Activated naive CD8-positive, alpha-beta T cell treated with anti-CD3 and anti-CD28 coated beads for 36 hours (primary cell): ENCODE data around the gene CHST2. TPM values are rescaled to one million over a fixed set of nuclear protein-coding genes. Genes with fewer than 3 reads are reported as not detected.

Experiments used
- DNase-seq: peaks from one replicate; pipeline ENCODE4 v3.0.0; 2021
- H3K27ac Mint-ChIP-seq: one replicate; pipeline ENCODE4 v1.8.0; 2022; ENCODE audit warnings: mild to moderate bottlenecking, moderate library complexity, mixed read lengths
- H3K27me3 Mint-ChIP-seq: one replicate; pipeline ENCODE4 v1.8.0; 2022; ENCODE audit warnings: mild to moderate bottlenecking, mixed read lengths
- H3K36me3 Mint-ChIP-seq: one replicate; pipeline ENCODE4 v1.8.0; 2021; ENCODE audit warnings: mild to moderate bottlenecking, mixed read lengths
- H3K4me1 Mint-ChIP-seq: one replicate; pipeline ENCODE4 v1.8.0; 2021; ENCODE audit warnings: mixed read lengths
- H3K4me3 Mint-ChIP-seq: one replicate; pipeline ENCODE4 v1.8.0; 2022; ENCODE audit warnings: mild to moderate bottlenecking, moderate library complexity, mixed read lengths
- H3K9me3 Mint-ChIP-seq: one replicate; pipeline ENCODE4 v1.8.0; 2022; ENCODE audit warnings: mixed read lengths
- total RNA-seq, 2 experiments: library from RNA; stranded (reverse); gene quantifications; one replicate each; pipeline ENCODE4 v1.2.3, GENCODE V29; 2021

The CHST2 gene
- total RNA-seq, 2 experiments from 2014 or later = 12.0 to 13.2 TPM

GRCh38 chr3:143120716-143121240 lies 1.2 kb downstream of the CHST2 start:
- Mint-ChIP-seq H3K4me3 (peak overlapping the region; percentile 70), H3K36me3 (peaks cover 10% of the 10 kb centered on the region), H3K9me3 (no peaks in the 10 kb centered on the region), H3K4me1 (peaks cover 41% of the 10 kb centered on the region), H3K27ac (no peak overlapping the region), H3K27me3 (no peaks in the 10 kb centered on the region)
- DNase-seq = peak; percentile 61

DNA sequence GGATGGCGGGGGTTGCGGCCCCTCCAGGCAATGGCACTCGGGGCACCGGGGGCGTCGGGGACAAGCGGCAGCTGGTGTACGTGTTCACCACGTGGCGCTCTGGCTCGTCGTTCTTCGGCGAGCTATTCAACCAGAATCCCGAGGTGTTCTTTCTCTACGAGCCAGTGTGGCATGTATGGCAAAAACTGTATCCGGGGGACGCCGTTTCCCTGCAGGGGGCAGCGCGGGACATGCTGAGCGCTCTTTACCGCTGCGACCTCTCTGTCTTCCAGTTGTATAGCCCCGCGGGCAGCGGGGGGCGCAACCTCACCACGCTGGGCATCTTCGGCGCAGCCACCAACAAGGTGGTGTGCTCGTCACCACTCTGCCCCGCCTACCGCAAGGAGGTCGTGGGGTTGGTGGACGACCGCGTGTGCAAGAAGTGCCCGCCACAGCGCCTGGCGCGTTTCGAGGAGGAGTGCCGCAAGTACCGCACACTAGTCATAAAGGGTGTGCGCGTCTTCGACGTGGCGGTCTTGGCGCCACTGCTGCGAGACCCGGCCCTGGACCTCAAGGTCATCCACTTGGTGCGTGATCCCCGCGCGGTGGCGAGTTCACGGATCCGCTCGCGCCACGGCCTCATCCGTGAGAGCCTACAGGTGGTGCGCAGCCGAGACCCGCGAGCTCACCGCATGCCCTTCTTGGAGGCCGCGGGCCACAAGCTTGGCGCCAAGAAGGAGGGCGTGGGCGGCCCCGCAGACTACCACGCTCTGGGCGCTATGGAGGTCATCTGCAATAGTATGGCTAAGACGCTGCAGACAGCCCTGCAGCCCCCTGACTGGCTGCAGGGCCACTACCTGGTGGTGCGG lies 1.9 kb downstream of the CHST2 start:
- DNase-seq = peak; percentile 84
- H3K4me1 Mint-ChIP-seq = peaks cover 46% of the 10 kb centered on the region
- peaks cover 11% of the 10 kb centered on the region for H3K36me3 Mint-ChIP-seq
- H3K9me3 Mint-ChIP-seq = no peaks in the 10 kb centered on the region
- H3K27ac Mint-ChIP-seq = peak overlapping the region; percentile 77
- no peaks in the 10 kb centered on the region for H3K27me3 Mint-ChIP-seq
- peak overlapping the region; percentile 72 for H3K4me3 Mint-ChIP-seq

GRCh38 chr3:143122089-143122430 lies 2.5 kb downstream of the CHST2 start:
- no peak for DNase-seq
- Mint-ChIP-seq H3K4me3 (peak overlapping the region; percentile 72), H3K27me3 (no peaks in the 10 kb centered on the region), H3K9me3 (no peaks in the 10 kb centered on the region), H3K4me1 (peaks cover 46% of the 10 kb centered on the region), H3K27ac (peak overlapping the region; percentile 77), H3K36me3 (peaks cover 11% of the 10 kb centered on the region)

- Mint-ChIP-seq H3K4me1 (peaks cover 48% of the 10 kb centered on the region), H3K27me3 (no peaks in the 10 kb centered on the region), H3K4me3 (peak overlapping the region; percentile 72), H3K36me3 (peaks cover 14% of the 10 kb centered on the region), H3K9me3 (no peaks in the 10 kb centered on the region), H3K27ac (peak overlapping the region; percentile 89)
- no peak for DNase-seq
Measured at GRCh38 chr3:143122608-143123352, 3.2 kb downstream of the CHST2 start.

DNA sequence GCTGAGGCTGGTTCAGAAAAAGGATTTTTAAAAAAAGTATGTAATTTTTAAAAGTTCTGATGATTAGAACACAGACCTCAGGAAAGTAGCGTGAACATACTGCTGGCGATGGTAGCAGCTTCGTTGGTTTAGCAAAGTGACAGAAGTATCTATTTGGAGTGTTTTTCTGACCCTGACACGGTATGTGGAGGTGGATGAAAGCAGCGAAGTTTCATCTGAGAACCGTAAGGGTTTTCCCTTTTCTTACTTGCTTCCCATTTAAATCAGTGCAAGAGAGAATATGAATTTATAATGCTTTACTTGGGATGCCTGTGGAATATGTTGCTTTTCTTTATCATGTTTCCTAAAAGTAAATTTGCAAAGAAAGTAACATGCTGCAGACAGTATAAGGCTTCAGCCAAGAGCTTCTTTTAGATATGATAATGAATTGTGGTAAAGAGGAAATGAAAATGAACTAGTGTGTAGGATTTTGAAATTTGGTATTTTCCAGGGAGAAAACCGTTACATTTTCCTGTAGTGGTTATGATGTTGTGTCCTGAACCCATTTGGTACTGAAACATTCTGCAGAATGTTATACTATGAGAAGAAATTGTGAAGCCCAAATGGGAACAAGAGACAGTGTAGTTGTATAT lies 3.9 kb downstream of the CHST2 start:
- H3K27ac Mint-ChIP-seq = peak overlapping the region; percentile 89
- no peaks in the 10 kb centered on the region for H3K9me3 Mint-ChIP-seq
- H3K4me1 Mint-ChIP-seq = peaks cover 52% of the 10 kb centered on the region
- peaks cover 15% of the 10 kb centered on the region for H3K36me3 Mint-ChIP-seq
- DNase-seq = no peak
- H3K27me3 Mint-ChIP-seq = no peaks in the 10 kb centered on the region
- H3K4me3 Mint-ChIP-seq = peak overlapping the region; percentile 72

GRCh38 chr3:143124601-143125520 lies 5.3 kb downstream of the CHST2 start:
- peak overlapping the region; percentile 71 for H3K4me3 Mint-ChIP-seq

GRCh38 chr3:143127801-143128200 lies 8.2 kb downstream of the CHST2 start:
- no peak overlapping the region for H3K4me3 Mint-ChIP-seq

More at GRCh38 chr3:143124601-143125520, 5.3 kb downstream of the CHST2 start:
- DNase-seq = no peak
- peaks cover 16% of the 10 kb centered on the region for H3K36me3 Mint-ChIP-seq
- peak overlapping the region; percentile 74 for H3K27ac Mint-ChIP-seq
- peaks cover 1% of the 10 kb centered on the region for H3K9me3 Mint-ChIP-seq
- H3K27me3 Mint-ChIP-seq = no peaks in the 10 kb centered on the region
- peaks cover 55% of the 10 kb centered on the region for H3K4me1 Mint-ChIP-seq

DNA sequence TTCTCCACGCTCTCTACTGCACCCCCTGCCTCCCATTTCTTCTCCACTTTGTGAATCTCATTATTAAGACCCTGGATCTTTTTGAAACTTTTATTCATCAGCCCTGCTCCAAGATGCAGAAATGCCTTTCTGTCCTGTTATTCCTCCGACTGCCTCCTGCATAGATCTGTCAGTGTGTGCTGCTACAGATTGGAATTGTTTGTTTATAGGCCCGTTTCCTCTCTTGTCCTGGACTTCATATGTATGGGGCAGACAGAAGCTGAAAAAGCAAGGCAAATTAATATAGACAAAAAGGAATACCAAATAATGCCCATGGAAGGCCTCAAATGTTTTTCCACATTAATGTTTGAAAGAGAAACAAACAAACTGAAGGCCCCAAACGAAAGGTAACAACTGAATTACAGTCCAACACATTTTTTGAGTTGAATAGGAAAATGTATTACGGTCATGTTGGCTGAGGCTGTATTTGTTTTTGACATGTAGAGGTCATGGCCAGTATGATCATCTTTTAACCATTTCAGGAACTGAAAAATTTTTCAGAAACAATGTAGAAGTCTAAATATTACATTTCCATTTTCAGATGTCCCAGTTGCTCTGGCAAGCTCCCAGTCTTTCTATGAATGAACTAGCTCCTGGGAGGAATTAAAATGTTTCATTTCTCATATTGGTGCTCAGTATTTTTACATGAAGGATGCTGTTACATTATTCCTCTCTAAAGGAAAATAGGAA lies 8.8 kb downstream of the CHST2 start:
- Mint-ChIP-seq H3K4me1 (peaks cover 53% of the 10 kb centered on the region), H3K27me3 (no peaks in the 10 kb centered on the region), H3K27ac (no peak overlapping the region), H3K4me3 (no peak overlapping the region), H3K36me3 (peaks cover 12% of the 10 kb centered on the region), H3K9me3 (peaks cover 1% of the 10 kb centered on the region)
- DNase-seq = no peak

More at GRCh38 chr3:143127801-143128200, 8.2 kb downstream of the CHST2 start:
- Mint-ChIP-seq H3K27me3 (no peaks in the 10 kb centered on the region), H3K9me3 (peaks cover 1% of the 10 kb centered on the region), H3K27ac (no peak overlapping the region), H3K4me1 (peaks cover 56% of the 10 kb centered on the region), H3K36me3 (peaks cover 12% of the 10 kb centered on the region)
- DNase-seq = no peak

- DNase-seq = no peak
- Mint-ChIP-seq H3K36me3 (peaks cover 7% of the 10 kb centered on the region), H3K27ac (no peak overlapping the region), H3K27me3 (no peaks in the 10 kb centered on the region), H3K4me3 (no peak overlapping the region), H3K9me3 (peaks cover 1% of the 10 kb centered on the region), H3K4me1 (peaks cover 44% of the 10 kb centered on the region)
Measured at GRCh38 chr3:143132246-143132980, 12.8 kb downstream of the CHST2 start.

DNA sequence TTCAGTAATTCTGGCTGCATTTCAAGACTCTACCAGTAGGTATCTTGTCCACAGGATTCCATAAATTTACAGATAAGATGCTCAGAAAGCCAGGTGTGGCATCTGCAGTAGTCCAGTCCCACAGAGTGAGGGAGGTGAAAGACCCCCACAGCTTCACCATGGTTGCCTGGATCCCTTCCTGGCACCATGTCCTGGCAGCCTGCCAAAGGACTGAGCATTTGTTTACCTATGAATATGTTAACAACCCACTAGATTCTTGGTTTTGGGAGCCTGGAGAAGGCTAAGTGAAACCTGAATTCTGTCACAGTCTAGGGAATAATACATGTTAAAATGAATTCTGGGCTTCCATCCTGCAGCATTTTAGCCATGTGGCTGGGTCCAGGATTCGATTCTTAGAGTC lies 14.9 kb downstream of the CHST2 start:
- H3K4me3 Mint-ChIP-seq = no peak overlapping the region
- H3K4me1 Mint-ChIP-seq = peaks cover 39% of the 10 kb centered on the region
- H3K9me3 Mint-ChIP-seq = peaks cover 1% of the 10 kb centered on the region
- no peaks in the 10 kb centered on the region for H3K27me3 Mint-ChIP-seq
- DNase-seq = no peak
- peaks cover 2% of the 10 kb centered on the region for H3K36me3 Mint-ChIP-seq
- no peak overlapping the region for H3K27ac Mint-ChIP-seq

GRCh38 chr3:143135150-143135549 lies 15.6 kb downstream of the CHST2 start:
- H3K4me1 Mint-ChIP-seq = peaks cover 36% of the 10 kb centered on the region
- peaks cover 1% of the 10 kb centered on the region for H3K36me3 Mint-ChIP-seq
- H3K4me3 Mint-ChIP-seq = no peak overlapping the region
- no peaks in the 10 kb centered on the region for H3K27me3 Mint-ChIP-seq
- no peak overlapping the region for H3K27ac Mint-ChIP-seq
- DNase-seq = no peak
- H3K9me3 Mint-ChIP-seq = no peaks in the 10 kb centered on the region

GRCh38 chr3:143137435-143138036 lies 18.0 kb downstream of the CHST2 start:
- H3K4me3 Mint-ChIP-seq = no peak overlapping the region
- no peak overlapping the region for H3K27ac Mint-ChIP-seq
- no peak for DNase-seq
- H3K9me3 Mint-ChIP-seq = no peaks in the 10 kb centered on the region
- H3K4me1 Mint-ChIP-seq = peaks cover 29% of the 10 kb centered on the region
- peaks cover 3% of the 10 kb centered on the region for H3K27me3 Mint-ChIP-seq
- no peaks in the 10 kb centered on the region for H3K36me3 Mint-ChIP-seq

DNA sequence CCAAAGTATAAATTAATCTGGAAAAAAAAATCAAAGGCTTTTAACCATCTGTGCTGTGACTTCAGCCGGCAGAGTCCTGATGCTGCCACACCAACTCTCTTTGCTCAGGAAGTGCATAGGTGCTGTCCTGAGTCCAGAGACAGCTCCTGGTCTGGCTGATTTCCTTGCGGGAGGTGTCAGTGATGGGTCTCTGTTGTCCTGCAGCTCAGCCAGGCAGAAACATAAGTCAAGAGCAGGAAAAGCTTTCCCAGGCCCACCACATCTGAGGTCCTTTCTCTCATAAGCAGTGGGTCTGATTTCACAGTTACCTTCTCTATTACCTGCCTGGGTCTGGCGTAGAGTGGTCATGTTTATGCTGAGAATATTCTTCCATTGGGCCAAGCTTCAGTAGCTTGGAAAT lies 19.4 kb downstream of the CHST2 start:
- no peak overlapping the region for H3K27ac Mint-ChIP-seq
- no peak for DNase-seq
- H3K4me1 Mint-ChIP-seq = peaks cover 22% of the 10 kb centered on the region
- H3K36me3 Mint-ChIP-seq = no peaks in the 10 kb centered on the region
- no peak overlapping the region for H3K4me3 Mint-ChIP-seq
- H3K27me3 Mint-ChIP-seq = peaks cover 3% of the 10 kb centered on the region
- H3K9me3 Mint-ChIP-seq = no peaks in the 10 kb centered on the region
